Endothelial cell (in vitro differentiated cells): ENCODE results near the gene CNIH1. TPM values are rescaled to one million over a fixed set of nuclear protein-coding genes. Genes with fewer than 3 reads are reported as not detected.

ENCODE experiments used
- DNase-seq: peaks from one replicate; pipeline ENCODE4 v3.0.0; 2021; ENCODE audit warnings: low spot score
- H3K27ac Mint-ChIP-seq: one replicate; pipeline ENCODE4 v1.8.0; 2021; ENCODE audit warnings: mixed read lengths, inconsistent platforms; ENCODE audit not compliant: unreplicated experiment
- H3K27me3 Mint-ChIP-seq: one replicate; pipeline ENCODE4 v1.8.0; 2021; ENCODE audit warnings: mild to moderate bottlenecking, moderate library complexity, mixed read lengths, inconsistent platforms; ENCODE audit not compliant: unreplicated experiment
- H3K36me3 Mint-ChIP-seq: one replicate; pipeline ENCODE4 v1.8.0; 2021; ENCODE audit warnings: mild to moderate bottlenecking, low read depth, mixed read lengths, inconsistent platforms; ENCODE audit not compliant: unreplicated experiment
- H3K4me1 Mint-ChIP-seq: one replicate; pipeline ENCODE4 v1.8.0; 2021; ENCODE audit warnings: mild to moderate bottlenecking, mixed read lengths, inconsistent platforms; ENCODE audit not compliant: unreplicated experiment
- H3K4me3 Mint-ChIP-seq: one replicate; pipeline ENCODE4 v1.8.0; 2021; ENCODE audit warnings: mild to moderate bottlenecking, mixed read lengths, inconsistent platforms; ENCODE audit not compliant: unreplicated experiment
- H3K9me3 Mint-ChIP-seq: one replicate; pipeline ENCODE4 v1.8.0; 2021; ENCODE audit warnings: mixed read lengths, inconsistent platforms; ENCODE audit not compliant: unreplicated experiment
- total RNA-seq: library from RNA; stranded (reverse); fragmentation: NEBNext Ultra II Directional; extraction: Animal tissue kit (Norgen Biotek cat#: 25700); gene quantifications from one replicate; pipeline ENCODE4 v1.2.1, GENCODE V29; 2021; ENCODE audit not compliant: unreplicated experiment
- TF ChIP-seq, protein P1 (sequence below): fragments of 200-600 bp; sonication (generic); IDR thresholded peaks from one replicate; pipeline ENCODE4 v1.5.0; 2021; ENCODE audit warnings: antibody characterized with exemption; ENCODE audit not compliant: unreplicated experiment

CNIH1 gene
- total RNA-seq, 1 donor from 2014 or later: 87.8 TPM

GRCh38 chr14:54483073-54483745 is 42.0 kb upstream of the CNIH1 start:
- DNase-seq: no peak

GRCh38 chr14:54481695-54482094 is 40.5 kb upstream of the CNIH1 start:
- no peaks in the 10 kb centered on the region for H3K27me3 Mint-ChIP-seq
- TF ChIP-seq, protein P1, sequence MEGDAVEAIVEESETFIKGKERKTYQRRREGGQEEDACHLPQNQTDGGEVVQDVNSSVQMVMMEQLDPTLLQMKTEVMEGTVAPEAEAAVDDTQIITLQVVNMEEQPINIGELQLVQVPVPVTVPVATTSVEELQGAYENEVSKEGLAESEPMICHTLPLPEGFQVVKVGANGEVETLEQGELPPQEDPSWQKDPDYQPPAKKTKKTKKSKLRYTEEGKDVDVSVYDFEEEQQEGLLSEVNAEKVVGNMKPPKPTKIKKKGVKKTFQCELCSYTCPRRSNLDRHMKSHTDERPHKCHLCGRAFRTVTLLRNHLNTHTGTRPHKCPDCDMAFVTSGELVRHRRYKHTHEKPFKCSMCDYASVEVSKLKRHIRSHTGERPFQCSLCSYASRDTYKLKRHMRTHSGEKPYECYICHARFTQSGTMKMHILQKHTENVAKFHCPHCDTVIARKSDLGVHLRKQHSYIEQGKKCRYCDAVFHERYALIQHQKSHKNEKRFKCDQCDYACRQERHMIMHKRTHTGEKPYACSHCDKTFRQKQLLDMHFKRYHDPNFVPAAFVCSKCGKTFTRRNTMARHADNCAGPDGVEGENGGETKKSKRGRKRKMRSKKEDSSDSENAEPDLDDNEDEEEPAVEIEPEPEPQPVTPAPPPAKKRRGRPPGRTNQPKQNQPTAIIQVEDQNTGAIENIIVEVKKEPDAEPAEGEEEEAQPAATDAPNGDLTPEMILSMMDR: no peak
- H3K4me1 Mint-ChIP-seq: peaks cover 13% of the 10 kb centered on the region
- H3K27ac Mint-ChIP-seq: no peak overlapping the region
- no peak for DNase-seq
- H3K9me3 Mint-ChIP-seq: no peaks in the 10 kb centered on the region
- H3K4me3 Mint-ChIP-seq: no peak overlapping the region
- H3K36me3 Mint-ChIP-seq: peaks cover 14% of the 10 kb centered on the region

More at GRCh38 chr14:54483073-54483745, 42.0 kb upstream of the CNIH1 start:
- TF ChIP-seq, protein P1: no peak
- H3K27me3 Mint-ChIP-seq: peaks cover 3% of the 10 kb centered on the region
- H3K4me3 Mint-ChIP-seq: no peak overlapping the region
- peaks cover 19% of the 10 kb centered on the region for H3K36me3 Mint-ChIP-seq
- peaks cover 17% of the 10 kb centered on the region for H3K4me1 Mint-ChIP-seq
- no peaks in the 10 kb centered on the region for H3K9me3 Mint-ChIP-seq
- H3K27ac Mint-ChIP-seq: no peak overlapping the region

DNA sequence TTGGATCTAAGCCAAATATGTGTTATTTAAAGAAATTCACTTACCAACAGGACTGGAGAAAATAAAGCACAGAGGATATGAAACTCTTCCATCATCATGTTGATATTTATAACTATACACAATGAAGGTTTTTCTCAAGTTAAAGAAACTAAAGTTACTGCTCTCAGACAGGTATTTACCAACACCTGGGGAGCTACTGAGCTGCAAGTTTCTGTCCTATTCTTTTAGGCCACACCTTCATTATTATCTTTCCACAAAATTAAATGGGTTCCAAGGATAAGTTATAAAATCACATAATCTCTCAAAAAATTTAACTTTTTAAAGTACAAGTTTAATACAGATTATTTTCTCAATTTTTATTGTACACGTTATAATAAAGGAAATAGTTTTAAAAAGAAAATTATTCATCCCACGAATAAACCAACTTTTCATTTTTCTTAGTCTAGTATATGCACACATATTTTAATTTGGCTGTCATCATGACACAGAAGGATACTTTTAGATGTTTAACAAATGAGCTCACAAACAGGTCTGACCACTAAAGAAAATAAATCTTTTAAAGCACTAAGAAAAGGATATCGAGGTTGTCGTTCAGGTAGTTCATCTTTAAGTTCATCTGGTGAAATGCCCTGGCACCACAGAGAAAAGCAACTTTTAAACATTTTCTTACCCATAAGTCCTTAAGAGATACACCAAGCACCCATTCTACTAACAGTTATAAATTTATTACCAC is 39.8 kb upstream of the CNIH1 start:
- no peaks in the 10 kb centered on the region for H3K27me3 Mint-ChIP-seq
- peaks cover 11% of the 10 kb centered on the region for H3K4me1 Mint-ChIP-seq
- DNase-seq: no peak
- TF ChIP-seq, protein P1: no peak
- peaks cover 8% of the 10 kb centered on the region for H3K36me3 Mint-ChIP-seq
- H3K27ac Mint-ChIP-seq: no peak overlapping the region
- no peaks in the 10 kb centered on the region for H3K9me3 Mint-ChIP-seq
- no peak overlapping the region for H3K4me3 Mint-ChIP-seq

DNA sequence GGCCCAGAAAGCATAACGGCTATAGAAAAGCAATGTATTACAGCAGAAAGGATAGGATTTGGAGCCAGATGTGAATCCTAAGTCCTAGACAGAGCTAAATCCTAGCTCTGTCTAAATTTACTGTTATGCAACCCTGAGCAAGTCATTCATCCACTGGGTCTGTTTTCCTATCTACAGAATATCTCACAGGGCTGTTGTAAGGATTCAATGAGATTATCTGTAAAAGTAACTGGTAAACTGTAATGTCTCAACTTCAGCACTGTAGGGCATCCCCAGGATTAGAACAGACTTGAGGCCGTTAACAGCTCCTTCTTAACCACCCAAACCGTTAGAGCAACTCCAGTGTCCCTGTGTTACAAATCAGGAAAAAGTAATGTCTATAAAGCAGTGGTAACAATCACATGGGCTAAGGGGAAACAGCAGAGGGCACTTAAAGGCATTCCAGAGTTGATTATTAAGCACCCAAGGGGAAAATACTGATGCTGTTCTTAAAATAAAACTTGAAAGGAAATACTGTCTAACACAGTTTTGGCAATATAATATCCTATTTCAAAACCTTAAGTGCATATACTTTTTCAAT is 37.6 kb upstream of the CNIH1 start:
- peaks cover 3% of the 10 kb centered on the region for H3K4me1 Mint-ChIP-seq
- no peak overlapping the region for H3K4me3 Mint-ChIP-seq
- TF ChIP-seq, protein P1: no peak
- H3K9me3 Mint-ChIP-seq: no peaks in the 10 kb centered on the region
- DNase-seq: no peak
- no peaks in the 10 kb centered on the region for H3K27me3 Mint-ChIP-seq
- H3K36me3 Mint-ChIP-seq: peaks cover 4% of the 10 kb centered on the region
- H3K27ac Mint-ChIP-seq: no peak overlapping the region

- Mint-ChIP-seq H3K36me3 (peaks cover 8% of the 10 kb centered on the region), H3K9me3 (no peaks in the 10 kb centered on the region), H3K27ac (peak overlapping the region; percentile 38), H3K27me3 (no peaks in the 10 kb centered on the region), H3K4me3 (no peak overlapping the region), H3K4me1 (peaks cover 3% of the 10 kb centered on the region)
- no peak for DNase-seq
- TF ChIP-seq, protein P1: no peak
Observed at GRCh38 chr14:54475911-54476310, 34.7 kb upstream of the CNIH1 start.
